B cell (primary cell): ENCODE results near the gene GABRR3. TPM values are rescaled to one million over a fixed set of nuclear protein-coding genes. Genes with fewer than 3 reads are reported as not detected.

Experiments
- ATAC-seq: fragments of 200-7000 bp; cut with Tn5 transposase; one replicate; pipeline ENCODE4 v1.10.0; 2021; ENCODE audit warnings: low read depth, mild to moderate bottlenecking, moderate number of reproducible peaks, moderate library complexity
- CTCF ChIA-PET: fragments of 350-600 bp; sonication (Branson Sonifier 250); formaldehyde crosslinking; loops from one replicate; lab custom pipeline; 2021; ENCODE audit warnings: antibody characterized with exemption, inconsistent platforms; lab: Charles Lee
- POLR2A ChIA-PET: fragments of 350-600 bp; sonication (Branson Sonifier 250); formaldehyde crosslinking; loops from one replicate; lab custom pipeline; 2021; ENCODE audit warnings: antibody characterized with exemption; lab: Charles Lee
- DNase-seq: peaks from one replicate; pipeline ENCODE4 v3.0.0; 2013
- H2AFZ ChIP-seq: 2 replicates; pipeline ENCODE4 v1.6.1; 2012; ENCODE audit warnings: mild to moderate bottlenecking, low read depth, low read length; ENCODE audit not compliant: insufficient read depth, poor library complexity, severe bottlenecking
- H3K27ac ChIP-seq, 2 donors: 1 replicate in 1 of 2; 2 replicates in 1 of 2; pipeline ENCODE4 v1.5.1; 2012 to 2013; ENCODE audit warnings: low read length in 2 of 2, mild to moderate bottlenecking in 2 of 2, moderate library complexity in 1 of 2
- H3K27me3 ChIP-seq, 4 experiments: fragments of 200-600 bp in 1 of 4; sonication (generic) in 1 of 4; replicated peaks in 1 of 4; 1 replicate in 2 of 4; 2 replicates in 2 of 4; pipeline versions ENCODE4 v1.6.1 to v1.7.0; 2013 to 2016; ENCODE audit warnings: low read length in 3 of 4, mild to moderate bottlenecking in 2 of 4, mixed read lengths in 1 of 4, moderate library complexity in 1 of 4; ENCODE audit not compliant: insufficient read depth in 4 of 4, control insufficient read depth in 3 of 4; ENCODE audit errors: control extremely low read depth in 1 of 4
- H3K36me3 ChIP-seq, 2 experiments: replicated peaks in 1 of 2; 1 replicate in 1 of 2; 2 replicates in 1 of 2; pipeline versions ENCODE4 v1.6.1 to v1.7.1; 2013; ENCODE audit warnings: low read length in 1 of 2; ENCODE audit not compliant: insufficient read depth in 2 of 2, control insufficient read depth in 1 of 2; ENCODE audit errors: control extremely low read depth in 1 of 2, extremely low read depth in 1 of 2
- H3K4me1 ChIP-seq, 2 donors: fragments of 200-600 bp in 1 of 2; sonication (generic) in 1 of 2; 1 replicate in 1 of 2; 2 replicates in 1 of 2; pipeline versions ENCODE4 v1.5.1 to v1.6.1; 2013 to 2017; ENCODE audit warnings: low read length in 2 of 2; ENCODE audit not compliant: control insufficient read depth in 2 of 2, insufficient read depth in 2 of 2
- H3K4me2 ChIP-seq: replicated peaks from 2 replicates; pipeline ENCODE3; 2012; ENCODE audit warnings: mild to moderate bottlenecking, low read depth, low read length; ENCODE audit not compliant: poor library complexity, severe bottlenecking
- H3K4me3 ChIP-seq, 5 experiments: fragments of 200-600 bp in 1 of 5; sonication (generic) in 1 of 5; 1 replicate in 3 of 5; 2 replicates in 2 of 5; pipeline versions ENCODE4 v1.5.1 to v1.7.0; 2011 to 2016; ENCODE audit warnings: low read length in 4 of 5, mild to moderate bottlenecking in 4 of 5, low read depth in 2 of 5, control low read depth in 1 of 5, moderate library complexity in 1 of 5; ENCODE audit not compliant: insufficient read depth in 1 of 5; ENCODE audit errors: control extremely low read depth in 1 of 5, extremely low read depth in 1 of 5
- H3K79me2 ChIP-seq: fragments of 200-600 bp; sonication (generic); one replicate; pipeline ENCODE4 v1.6.0; 2016; ENCODE audit warnings: low read length; ENCODE audit not compliant: control insufficient read depth, insufficient read depth
- H3K9ac ChIP-seq: fragments of 200-600 bp; sonication (generic); 2 replicates; pipeline ENCODE4 v1.6.1; 2017; ENCODE audit warnings: mild to moderate bottlenecking, low read length, moderate library complexity
- H3K9me3 ChIP-seq, 3 donors: one replicate each; pipeline versions ENCODE4 v1.6.1 to v1.7.1; 2013; ENCODE audit warnings: low read length in 2 of 3; ENCODE audit not compliant: control insufficient read depth in 2 of 3, insufficient read depth in 1 of 3; ENCODE audit errors: control extremely low read depth in 1 of 3
- H4K20me1 ChIP-seq: 2 replicates; pipeline ENCODE4 v1.6.0; 2012; ENCODE audit warnings: mild to moderate bottlenecking, low read length; ENCODE audit not compliant: insufficient read depth, control insufficient read depth, poor library complexity, severe bottlenecking
- H3K27ac Mint-ChIP-seq: one replicate; pipeline ENCODE4 v1.8.0; 2021; ENCODE audit warnings: mixed read lengths
- H3K27me3 Mint-ChIP-seq: one replicate; pipeline ENCODE4 v1.8.0; 2021; ENCODE audit warnings: mixed read lengths
- H3K4me1 Mint-ChIP-seq: one replicate; pipeline ENCODE4 v1.8.0; 2021; ENCODE audit warnings: mixed read lengths
- H3K4me3 Mint-ChIP-seq: one replicate; pipeline ENCODE4 v1.8.0; 2021; ENCODE audit warnings: mixed read lengths
- H3K9me3 Mint-ChIP-seq: one replicate; pipeline ENCODE4 v1.8.0; 2022; ENCODE audit warnings: mixed read lengths; ENCODE audit not compliant: insufficient read depth
- EZH2 ChIP-seq: IDR thresholded peaks from 2 replicates; pipeline ENCODE4 v1.6.1; 2012; ENCODE audit warnings: borderline replicate concordance, low read depth, mild to moderate bottlenecking, moderate library complexity, low read length; ENCODE audit not compliant: insufficient read depth, poor library complexity, severe bottlenecking
- WGBS: methylation state at CpG from one replicate; pipeline ENCODE4 v1.1.5; 2013; ENCODE audit warnings: missing lambda C conversion rate; ENCODE audit not compliant: insufficient coverage; 5-methylcytosine and 5-hydroxymethylcytosine counted together
- intact Hi-C: fragments of 100-400 bp; cut with micrococcal nuclease; formaldehyde crosslinking; loops from one replicate; pipeline ENCODE4 v1.10.0; 2022
- polyA plus RNA-seq: library from polyadenylated mRNA; depleted of rRNA; stranded (reverse); fragments of >200 nt; gene quantifications from 2 replicates; pipeline ENCODE4 v1.2.3, GENCODE V29; 2012
- total RNA-seq, 2 donors: library from RNA; stranded (reverse); fragments of 120-200 nt in 1 of 2; gene quantifications; 1 replicate in 1 of 2; 2 replicates in 1 of 2; pipeline versions ENCODE4 v1.2.3 to v1.2.4, GENCODE V29; 2013 to 2022
- TF ChIP-seq, protein P1 (sequence below): fragments of 200-600 bp; IDR thresholded peaks from one replicate; pipeline ENCODE4 v1.8.0; 2022; ENCODE audit warnings: antibody characterized with exemption, mild to moderate bottlenecking

Gene GABRR3
- total and polyA plus RNA-seq, 2 donors (not counting 1 experiment from before 2014, with no cell fraction given) = not detected

DNA sequence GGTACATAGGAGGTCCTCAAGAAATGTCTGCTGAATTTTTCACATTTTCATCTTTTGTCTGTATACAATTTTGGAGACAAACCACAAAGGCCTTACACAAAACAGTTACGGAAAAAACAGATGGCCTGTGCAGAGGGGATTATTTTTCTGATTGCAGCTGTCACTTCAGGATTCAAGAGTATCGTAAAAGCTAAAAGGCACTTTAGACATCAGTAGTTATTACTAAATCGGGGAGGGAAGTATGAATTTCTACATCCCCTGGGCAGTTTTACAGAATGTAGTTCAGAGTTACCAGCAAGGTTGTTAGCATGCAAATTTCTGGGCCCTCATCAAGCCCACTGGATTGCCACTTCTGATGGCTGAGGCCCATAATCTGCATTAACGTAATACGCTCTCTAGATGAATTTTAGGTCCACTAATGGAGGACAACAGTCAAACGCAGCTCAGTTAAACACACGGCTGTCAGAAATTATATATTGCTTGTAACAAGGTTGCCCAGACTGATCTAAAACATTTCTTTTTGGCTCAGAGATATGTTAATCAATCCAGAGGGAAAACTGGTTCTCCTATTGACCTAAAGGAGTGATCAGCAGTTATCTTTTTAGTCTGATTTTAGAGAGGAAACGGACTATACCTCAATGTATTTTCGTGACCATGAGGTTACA lies 64.0 kb downstream of the GABRR3 start:
- POLR2A ChIA-PET = no interaction called here
- CTCF ChIA-PET = interaction anchor here (1.1 kb wide), 1 partner anchor 16 kb away, joined by 4 read pairs; no protein-coding TSS in a partner anchor
- no peak for ATAC-seq
- peak overlapping the region; percentile 77 for H2AFZ ChIP-seq
- H3K27ac Mint-ChIP-seq = peak overlapping the region; percentile 96
- TF ChIP-seq, protein P1, sequence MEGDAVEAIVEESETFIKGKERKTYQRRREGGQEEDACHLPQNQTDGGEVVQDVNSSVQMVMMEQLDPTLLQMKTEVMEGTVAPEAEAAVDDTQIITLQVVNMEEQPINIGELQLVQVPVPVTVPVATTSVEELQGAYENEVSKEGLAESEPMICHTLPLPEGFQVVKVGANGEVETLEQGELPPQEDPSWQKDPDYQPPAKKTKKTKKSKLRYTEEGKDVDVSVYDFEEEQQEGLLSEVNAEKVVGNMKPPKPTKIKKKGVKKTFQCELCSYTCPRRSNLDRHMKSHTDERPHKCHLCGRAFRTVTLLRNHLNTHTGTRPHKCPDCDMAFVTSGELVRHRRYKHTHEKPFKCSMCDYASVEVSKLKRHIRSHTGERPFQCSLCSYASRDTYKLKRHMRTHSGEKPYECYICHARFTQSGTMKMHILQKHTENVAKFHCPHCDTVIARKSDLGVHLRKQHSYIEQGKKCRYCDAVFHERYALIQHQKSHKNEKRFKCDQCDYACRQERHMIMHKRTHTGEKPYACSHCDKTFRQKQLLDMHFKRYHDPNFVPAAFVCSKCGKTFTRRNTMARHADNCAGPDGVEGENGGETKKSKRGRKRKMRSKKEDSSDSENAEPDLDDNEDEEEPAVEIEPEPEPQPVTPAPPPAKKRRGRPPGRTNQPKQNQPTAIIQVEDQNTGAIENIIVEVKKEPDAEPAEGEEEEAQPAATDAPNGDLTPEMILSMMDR = no peak
- TF ChIP-seq EZH2 = no peak
- no peaks in the 10 kb centered on the region for H3K9me3 ChIP-seq
- peaks cover 0 to 11% of the 10 kb centered on the region in 2 experiments for H3K36me3 ChIP-seq
- peak overlapping the region; percentile 66 for H3K9ac ChIP-seq
- H3K4me2 ChIP-seq = peak overlapping the region; percentile 71
- no peak for DNase-seq
- H3K27me3 Mint-ChIP-seq = no peaks in the 10 kb centered on the region
- peak overlapping the region; percentile 13 to 73 (median 64) for H3K4me3 ChIP-seq
- no peaks in the 10 kb centered on the region for H4K20me1 ChIP-seq
- H3K27me3 ChIP-seq = no peaks in the 10 kb centered on the region
- H3K27ac ChIP-seq = peak overlapping the region; percentile 27 to 77
- 77% methylated on average over 4 of the region's 9 CpGs for WGBS
- peak overlapping the region; percentile 98 for H3K4me3 Mint-ChIP-seq
- peaks cover 38% of the 10 kb centered on the region for H3K4me1 Mint-ChIP-seq
- intact Hi-C loops = loop anchor here (1.0 to 10.0 kb wide), 3 partner anchors 149 to 624 kb away; partner anchors contain the start of genes ARL6, CPOX and CRYBG3
- no peaks in the 10 kb centered on the region for H3K9me3 Mint-ChIP-seq
- H3K4me1 ChIP-seq = peaks cover 15 to 16% of the 10 kb centered on the region in 2 donors
- peaks cover 16% of the 10 kb centered on the region for H3K79me2 ChIP-seq

DNA sequence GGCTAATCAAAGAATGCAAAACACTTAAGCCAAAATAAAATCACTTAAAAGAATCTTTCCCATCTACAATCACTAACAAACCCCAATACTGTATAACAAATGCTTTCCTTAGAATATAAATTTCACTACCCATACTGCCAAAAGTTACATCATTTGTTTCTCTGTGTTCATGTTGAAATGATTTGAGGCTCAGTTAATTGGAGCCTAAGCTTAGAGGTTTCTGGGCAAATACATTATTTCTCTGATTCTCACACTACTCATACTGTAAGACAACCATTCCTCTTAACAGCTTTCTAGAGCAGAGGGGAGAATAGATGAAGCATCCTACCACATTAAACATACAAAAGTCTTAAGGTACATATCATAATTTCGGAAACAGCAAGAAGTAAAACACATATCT lies 65.0 kb downstream of the GABRR3 start:
- CTCF ChIA-PET = interaction anchor here (1.4 kb wide), 1 partner anchor 15 kb away, joined by 5 read pairs; no protein-coding TSS in a partner anchor
- Histone ChIP-seq H3K9me3 (no peaks in the 10 kb centered on the region), H3K27ac (no peak overlapping the region), H3K4me3 (no peak overlapping the region), H3K4me1 (peaks cover 15 to 16% of the 10 kb centered on the region in 2 donors), H3K9ac (no peak overlapping the region), H3K79me2 (peaks cover 22% of the 10 kb centered on the region), H3K36me3 (peaks cover 0 to 15% of the 10 kb centered on the region in 2 experiments), H3K27me3 (no peaks in the 10 kb centered on the region), H3K4me2 (no peak overlapping the region), H4K20me1 (no peaks in the 10 kb centered on the region), H2AFZ (no peak overlapping the region)
- POLR2A ChIA-PET = no interaction called here
- H3K27me3 Mint-ChIP-seq = no peaks in the 10 kb centered on the region
- H3K4me3 Mint-ChIP-seq = peak overlapping the region; percentile 98
- peaks cover 38% of the 10 kb centered on the region for H3K4me1 Mint-ChIP-seq
- DNase-seq (no peak), ATAC-seq (no peak)
- no peak overlapping the region for H3K27ac Mint-ChIP-seq
- WGBS = no CpG with 5 or more reads among the region's 1 CpG
- TF ChIP-seq, protein P1 = no peak
- TF ChIP-seq EZH2 = no peak
- intact Hi-C loops = loop anchor here (2.0 to 10.0 kb wide), 2 partner anchors 205 to 625 kb away; partner anchors contain the start of genes ARL6 and CPOX
- H3K9me3 Mint-ChIP-seq = no peaks in the 10 kb centered on the region
